K562 (cell line): ENCODE data around the gene MEGF10. TPM values are rescaled to one million over a fixed set of nuclear protein-coding genes. Genes with fewer than 3 reads are reported as not detected.

ENCODE experiments used
- ATAC-seq: fragments of 200-7000 bp; cut with Tn5 transposase; 3 replicates; pipeline ENCODE4 v1.9.1; 2020; ENCODE audit warnings: moderate library complexity
- BruUV-seq: library from RNA; stranded (reverse); fragments of 400-500 nt; replicated peaks from 2 replicates; lab custom pipeline; 2021; lab: Mats Ljungman, UMichigan
- CTCF ChIA-PET: fragments of 300-600 bp; formaldehyde crosslinking; extraction: SDS; loops from one replicate; lab custom pipeline; 2021; ENCODE audit warnings: low intra/inter-chr PET ratio; lab: Yijun Ruan, JAX
- POLR2A ChIA-PET: fragments of 300-600, 350-650 bp; sonication (Branson Sonifier 250); formaldehyde crosslinking; extraction: SDS; loops from one replicate; lab custom pipeline; 2021; ENCODE audit warnings: antibody characterized with exemption, inconsistent platforms; lab: Yijun Ruan, JAX
- DNase-seq, 4 experiments: peaks; one replicate each; pipeline versions ENCODE4 v3.0.0 to v3.0.0-alpha.2; 2011 to 2018; ENCODE audit warnings: low spot score in 3 of 4, mixed read lengths in 3 of 4; ENCODE audit errors: extremely low read depth in 1 of 4
- FAIRE-seq: peaks from 2 replicates; lab custom pipeline; 2011; peaks lifted over from hg19 to GRCh38; lab: Jason Lieb, UNC
- H2AFZ ChIP-seq: 2 replicates; pipeline ENCODE4 v1.6.0; 2011; ENCODE audit warnings: low read depth, low read length, control low read depth, inconsistent platforms
- H3K27ac ChIP-seq: fragments of 200-600 bp; 3 replicates; pipeline ENCODE4 v1.8.0; 2011; ENCODE audit warnings: low read depth, mild to moderate bottlenecking, control low read depth, inconsistent platforms, low read length, moderate library complexity, mixed read lengths; ENCODE audit errors: extremely low read depth
- H3K27me3 ChIP-seq, 2 experiments: fragments of 300-600 bp in 1 of 2; 2 replicates in 1 of 2; 3 replicates in 1 of 2; pipeline versions ENCODE4 v1.6.0 to v1.8.0; 2011; ENCODE audit warnings: inconsistent platforms in 2 of 2, low read length in 2 of 2, mild to moderate bottlenecking in 1 of 2, mixed read lengths in 1 of 2, moderate library complexity in 1 of 2; ENCODE audit not compliant: control insufficient read depth in 2 of 2, insufficient read depth in 2 of 2
- H3K36me3 ChIP-seq: fragments of 300-600 bp; 3 replicates; pipeline ENCODE4 v1.8.0; 2011; ENCODE audit warnings: mild to moderate bottlenecking, low read length, inconsistent platforms; ENCODE audit not compliant: control insufficient read depth, insufficient read depth
- H3K4me1 ChIP-seq, 2 experiments: fragments of 200-600 bp in 1 of 2; replicated peaks in 1 of 2; 2 replicates in 1 of 2; 3 replicates in 1 of 2; pipeline versions ENCODE4 v1.5.1 to v1.8.0; 2011; ENCODE audit warnings: inconsistent platforms in 2 of 2, low read length in 2 of 2, mild to moderate bottlenecking in 1 of 2, mixed read lengths in 1 of 2, moderate library complexity in 1 of 2; ENCODE audit not compliant: control insufficient read depth in 2 of 2, insufficient read depth in 2 of 2
- H3K4me2 ChIP-seq: 2 replicates; pipeline ENCODE4 v1.6.1; 2011; ENCODE audit warnings: low read length, control low read depth, inconsistent platforms, mixed read lengths; ENCODE audit not compliant: insufficient read depth
- H3K4me3 ChIP-seq: fragments of 200-600 bp; sonication (generic), shearing (Covaris generic); 2 replicates; pipeline ENCODE4 v1.5.1; 2016; ENCODE audit warnings: control low read depth, inconsistent platforms
- H3K79me2 ChIP-seq: fragments of 200-600 bp; 3 replicates; pipeline ENCODE4 v1.8.0; 2011; ENCODE audit warnings: low read length, inconsistent platforms; ENCODE audit not compliant: control insufficient read depth, insufficient read depth
- H3K9ac ChIP-seq, 2 experiments: 2 replicates each; pipeline versions ENCODE4 v1.6.0 to v1.6.1; 2011; ENCODE audit warnings: low read depth in 2 of 2, low read length in 2 of 2, control low read depth in 1 of 2, inconsistent platforms in 1 of 2, mild to moderate bottlenecking in 1 of 2, mixed read lengths in 1 of 2; ENCODE audit not compliant: insufficient read depth in 1 of 2
- H3K9me1 ChIP-seq: one replicate; pipeline ENCODE4 v1.6.0; 2011; ENCODE audit warnings: inconsistent platforms, mild to moderate bottlenecking, low read length, moderate library complexity; ENCODE audit not compliant: control insufficient read depth, insufficient read depth
- H3K9me3 ChIP-seq: replicated peaks from 2 replicates; pipeline ENCODE4 v1.5.1; 2011; ENCODE audit warnings: low read depth, low read length, inconsistent platforms; ENCODE audit not compliant: control insufficient read depth, insufficient read depth
- H4K20me1 ChIP-seq: replicated peaks from 2 replicates; pipeline ENCODE4 v1.6.1; 2011; ENCODE audit warnings: low read length, inconsistent platforms, mixed read lengths; ENCODE audit not compliant: control insufficient read depth, insufficient read depth
- EP400 ChIP-seq: fragments of 450-650 bp; IDR thresholded peaks from 2 replicates; pipeline ENCODE4 v1.6.1; 2017; ENCODE audit warnings: antibody characterized with exemption, mild to moderate bottlenecking, moderate library complexity
- MCM5 ChIP-seq: fragments of 450-650 bp; IDR thresholded peaks from 2 replicates; pipeline ENCODE4 v1.6.1; 2016; ENCODE audit warnings: low read depth
- PCBP2 ChIP-seq: fragments of 200-400 bp; formaldehyde crosslinking; IDR thresholded peaks from 2 replicates; pipeline ENCODE4 v1.6.1; 2018; ENCODE audit warnings: low read length, low read depth, mild to moderate bottlenecking, moderate library complexity; ENCODE audit not compliant: poor library complexity, severe bottlenecking
- RUNX1 ChIP-seq: sonication (generic); IDR thresholded peaks from 2 replicates; pipeline ENCODE4 v1.6.1; 2016; ENCODE audit warnings: antibody characterized with exemption, low read depth
- TARDBP ChIP-seq: fragments of 450-650 bp; IDR thresholded peaks from 2 replicates; pipeline ENCODE4 v1.6.1; 2016
- THRAP3 ChIP-seq: fragments of 450-650 bp; IDR thresholded peaks from 2 replicates; pipeline ENCODE4 v1.6.1; 2016; ENCODE audit warnings: mild to moderate bottlenecking, inconsistent platforms, borderline replicate concordance
- ZNF146 ChIP-seq: IDR thresholded peaks from one replicate; pipeline ENCODE4 v1.6.1; 2018; ENCODE audit warnings: missing compliant biosample characterization; ENCODE audit not compliant: unreplicated experiment
- WGBS: fragments of 100-300 bp; shearing (Covaris generic); methylation state at CpG from one replicate; pipeline ENCODE4 v1.1.6; 2016; ENCODE audit warnings: low coverage, mixed read lengths; ENCODE audit not compliant: insufficient coverage; ENCODE audit errors: missing lambda C conversion rate; 5-methylcytosine and 5-hydroxymethylcytosine counted together
- in situ Hi-C: fragments of 300-500 bp; cut with MboI; formaldehyde crosslinking; loops from 4 replicates; pipeline ENCODE4 v1.15.0; 2018; ENCODE audit warnings: inconsistent platforms, mixed read lengths
- intact Hi-C: fragments of 100-400 bp; cut with micrococcal nuclease; formaldehyde crosslinking; loops from 2 replicates; pipeline ENCODE4 v1.14.2; 2022
- polyA plus RNA-seq, 8 experiments: library from polyadenylated mRNA; depleted of rRNA in 4 of 8; stranded (reverse) in 5 of 8; unstranded in 3 of 8; fragments of >200 nt; fragmentation: Nextera tagmentation in 2 of 8; fragmentation: Illumina TruSeq in 1 of 8; extraction: Ambion mirVana in 2 of 8; extraction: Trizol in 1 of 8; gene quantifications; 2 replicates each; pipeline versions ENCODE4 v1.2.1 to v1.2.3, GENCODE V29; 2011 to 2014; ENCODE audit warnings: inconsistent platforms in 1 of 8, missing spikeins in 1 of 8
- total RNA-seq, 7 experiments: library from RNA; depleted of rRNA in 6 of 7; stranded (reverse); fragments of >200 nt in 6 of 7; fragmentation: Illumina TruSeq in 2 of 7; extraction: Trizol in 2 of 7; gene quantifications; 2 replicates each; pipeline versions ENCODE4 v1.2.1 to v1.2.3, GENCODE V29; 2011 to 2021; ENCODE audit warnings: low replicate concordance in 1 of 7
- TF ChIP-seq, protein P1 (sequence below): fragments of 200-800 bp; sonication (Bioruptor generic); IDR thresholded peaks from 2 replicates; pipeline ENCODE4 v1.6.1; 2017; ENCODE audit warnings: missing genetic modification characterization, missing compliant biosample characterization
- TF ChIP-seq, protein P2 (sequence below): IDR thresholded peaks from 2 replicates; pipeline ENCODE4 v1.6.1; 2011; ENCODE audit not compliant: insufficient read length; ENCODE audit errors: extremely low read depth

MEGF10 gene
- total and polyA plus RNA-seq, 9 of the 15 experiments (the other 6 are each of a cell fraction or from before 2014, with no cell fraction given) = 0.07 TPM; not detected in 8

GRCh38 chr5:127370631-127371030 lies 80.0 kb downstream of the MEGF10 start:
- Histone ChIP-seq H3K9me3 (no peaks in the 10 kb centered on the region), H3K36me3 (no peaks in the 10 kb centered on the region), H3K9me1 (no peaks in the 10 kb centered on the region), H2AFZ (no peak overlapping the region), H3K27ac (no peak overlapping the region), H3K4me2 (no peak overlapping the region), H3K79me2 (no peaks in the 10 kb centered on the region), H4K20me1 (no peaks in the 10 kb centered on the region), H3K9ac (no peak overlapping the region), H3K4me3 (no peak overlapping the region), H3K4me1 (no peaks in the 10 kb centered on the region), H3K27me3 (no peaks in the 10 kb centered on the region)
- in situ Hi-C loops (no loop called here), intact Hi-C loops (no loop called here)
- WGBS = 3% methylated on average over 8 of the region's 8 CpGs
- TF ChIP-seq, protein P1, sequence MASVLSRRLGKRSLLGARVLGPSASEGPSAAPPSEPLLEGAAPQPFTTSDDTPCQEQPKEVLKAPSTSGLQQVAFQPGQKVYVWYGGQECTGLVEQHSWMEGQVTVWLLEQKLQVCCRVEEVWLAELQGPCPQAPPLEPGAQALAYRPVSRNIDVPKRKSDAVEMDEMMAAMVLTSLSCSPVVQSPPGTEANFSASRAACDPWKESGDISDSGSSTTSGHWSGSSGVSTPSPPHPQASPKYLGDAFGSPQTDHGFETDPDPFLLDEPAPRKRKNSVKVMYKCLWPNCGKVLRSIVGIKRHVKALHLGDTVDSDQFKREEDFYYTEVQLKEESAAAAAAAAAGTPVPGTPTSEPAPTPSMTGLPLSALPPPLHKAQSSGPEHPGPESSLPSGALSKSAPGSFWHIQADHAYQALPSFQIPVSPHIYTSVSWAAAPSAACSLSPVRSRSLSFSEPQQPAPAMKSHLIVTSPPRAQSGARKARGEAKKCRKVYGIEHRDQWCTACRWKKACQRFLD (CRISPR knock-in tag) = no peak
- TF ChIP-seq ZNF146 = no peak
- TF ChIP-seq PCBP2 = no peak
- TF ChIP-seq RUNX1 = no peak
- TF ChIP-seq TARDBP = no peak
- no peak for TF ChIP-seq MCM5
- TF ChIP-seq, protein P2, sequence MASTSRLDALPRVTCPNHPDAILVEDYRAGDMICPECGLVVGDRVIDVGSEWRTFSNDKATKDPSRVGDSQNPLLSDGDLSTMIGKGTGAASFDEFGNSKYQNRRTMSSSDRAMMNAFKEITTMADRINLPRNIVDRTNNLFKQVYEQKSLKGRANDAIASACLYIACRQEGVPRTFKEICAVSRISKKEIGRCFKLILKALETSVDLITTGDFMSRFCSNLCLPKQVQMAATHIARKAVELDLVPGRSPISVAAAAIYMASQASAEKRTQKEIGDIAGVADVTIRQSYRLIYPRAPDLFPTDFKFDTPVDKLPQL = no peak
- TF ChIP-seq EP400 = no peak
- no peak for TF ChIP-seq THRAP3
- CTCF ChIA-PET = no interaction called here
- FAIRE-seq = no peak
- DNase-seq = no peak
- POLR2A ChIA-PET = no interaction called here
- ATAC-seq = no peak
- no TSS peak for BruUV-seq
